ENCODE results near the gene TKFC.

The TKFC gene

DNA sequence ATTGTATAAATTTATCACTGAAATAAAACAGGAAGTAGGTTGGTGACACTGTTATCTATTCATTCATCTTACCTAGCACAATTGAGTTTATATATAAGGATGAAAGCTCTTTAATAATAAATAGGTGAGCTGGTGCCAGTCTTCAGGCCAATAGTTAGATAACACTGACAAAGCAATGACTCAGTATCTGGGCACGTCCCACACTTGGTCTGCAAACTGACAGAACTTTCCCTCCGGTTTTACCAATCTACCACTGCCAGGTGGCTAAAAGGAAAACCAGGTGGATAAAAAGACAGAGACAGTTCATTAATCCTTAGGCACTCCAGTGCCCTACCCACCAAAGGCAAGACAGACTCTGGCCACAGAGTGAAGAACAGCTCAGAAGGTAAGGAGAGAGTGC, 17.8 kb upstream of the TKFC start:
- WGBS, 2 experiments, result 96 to 100% methylated on average over 2 of the region's 2 CpGs

DNA sequence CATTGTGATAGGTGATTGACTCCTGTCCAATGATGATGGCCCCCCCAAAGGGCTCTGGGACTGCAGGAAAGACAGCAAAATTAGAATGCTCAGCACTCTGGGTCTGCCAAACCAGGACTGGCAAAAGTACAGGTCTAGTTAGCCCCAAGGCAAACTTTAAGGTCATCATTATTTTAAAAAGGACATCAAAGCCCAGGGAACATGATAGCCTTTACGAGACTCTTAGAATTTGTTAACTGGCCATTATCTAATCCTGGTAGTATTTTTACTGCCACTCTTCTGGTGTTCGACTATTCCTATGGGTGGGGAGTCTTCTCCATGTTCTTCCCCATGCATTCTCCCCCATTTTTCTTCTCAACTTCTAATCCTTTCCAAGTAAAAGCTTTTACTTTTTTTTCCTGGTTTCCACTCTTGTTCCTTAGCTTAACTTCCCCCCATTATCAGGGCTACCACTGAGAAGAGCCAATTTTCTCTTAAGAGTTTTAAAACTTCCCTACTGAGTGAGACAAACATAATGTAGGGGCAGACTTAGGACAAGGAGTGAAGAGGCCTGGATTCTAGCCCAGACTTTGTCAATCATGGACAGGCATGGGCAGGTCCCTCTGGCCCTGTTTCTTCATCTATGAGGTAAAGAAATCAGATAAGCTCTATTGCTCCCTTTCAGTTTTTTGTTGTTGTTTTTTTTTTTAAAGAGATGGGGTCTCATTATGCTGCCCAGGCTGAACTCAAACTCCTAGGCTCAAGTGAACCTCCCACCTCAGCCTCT, 7.2 kb upstream of the TKFC start:
- 92 to 95% methylated on average over 2 of the region's 2 CpGs for WGBS, 2 experiments
- Histone ChIP-seq H3K36me3 (ENCODE audit: control insufficient read depth, insufficient read depth, low read length) (peaks cover 51% of the 10 kb centered on the region), H3K4me3 (ENCODE audit: insufficient read depth, low read depth, low read length) (no peak overlapping the region), H3K9me3 (ENCODE audit: control insufficient read depth, low read length) (no peaks in the 10 kb centered on the region), H3K27me3 (ENCODE audit: control insufficient read depth, insufficient read depth, low read length, poor library complexity, severe bottlenecking) (no peaks in the 10 kb centered on the region), H3K4me1 (ENCODE audit: control insufficient read depth, insufficient read depth, low read length) (no peaks in the 10 kb centered on the region), H3K27ac (ENCODE audit: insufficient read depth, low read depth, low read length, poor library complexity, severe bottlenecking) (no peak overlapping the region)

More for the DNA sequence above, 17.8 kb upstream of the TKFC start:
- Histone ChIP-seq H3K4me3 (ENCODE audit: insufficient read depth, low read depth, low read length) (no peak overlapping the region), H3K9me3 (ENCODE audit: control insufficient read depth, low read length) (no peaks in the 10 kb centered on the region), H3K27me3 (ENCODE audit: control insufficient read depth, insufficient read depth, low read length, poor library complexity, severe bottlenecking) (no peaks in the 10 kb centered on the region), H3K4me1 (ENCODE audit: control insufficient read depth, insufficient read depth, low read length) (no peaks in the 10 kb centered on the region), H3K36me3 (ENCODE audit: control insufficient read depth, insufficient read depth, low read length) (peaks cover 71% of the 10 kb centered on the region), H3K27ac (ENCODE audit: insufficient read depth, low read depth, low read length, poor library complexity, severe bottlenecking) (no peak overlapping the region)

DNA sequence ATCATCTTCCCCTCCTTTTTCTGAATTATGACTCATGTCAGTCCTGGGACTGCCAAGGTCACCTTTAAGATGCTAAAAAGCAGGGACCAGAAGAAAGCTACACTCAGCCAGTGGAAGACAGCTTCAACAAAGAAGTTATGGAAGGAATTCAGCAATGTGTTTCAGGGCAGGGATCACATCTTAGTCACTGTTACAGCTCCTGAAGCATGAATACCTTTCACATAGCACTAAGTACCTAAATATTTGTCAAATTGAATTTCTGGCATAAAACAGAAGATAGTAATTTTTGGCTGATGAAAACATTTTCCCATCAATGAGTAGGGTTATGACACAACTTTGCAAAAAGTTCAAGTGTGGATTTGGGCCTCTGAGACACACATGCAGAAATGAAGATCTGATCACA, 5.4 kb upstream of the TKFC start:
- peaks cover 9% of the 10 kb centered on the region for H3K4me1 ChIP-seq (ENCODE audit: control insufficient read depth, insufficient read depth, low read length)
- no peak overlapping the region for H3K27ac ChIP-seq (ENCODE audit: insufficient read depth, low read depth, low read length, poor library complexity, severe bottlenecking)
- H3K36me3 ChIP-seq (ENCODE audit: control insufficient read depth, insufficient read depth, low read length), result peaks cover 37% of the 10 kb centered on the region
- no peaks in the 10 kb centered on the region for H3K27me3 ChIP-seq (ENCODE audit: control insufficient read depth, insufficient read depth, low read length, poor library complexity, severe bottlenecking)
- H3K4me3 ChIP-seq (ENCODE audit: insufficient read depth, low read depth, low read length), result no peak overlapping the region
- no peaks in the 10 kb centered on the region for H3K9me3 ChIP-seq (ENCODE audit: control insufficient read depth, low read length)

DNA sequence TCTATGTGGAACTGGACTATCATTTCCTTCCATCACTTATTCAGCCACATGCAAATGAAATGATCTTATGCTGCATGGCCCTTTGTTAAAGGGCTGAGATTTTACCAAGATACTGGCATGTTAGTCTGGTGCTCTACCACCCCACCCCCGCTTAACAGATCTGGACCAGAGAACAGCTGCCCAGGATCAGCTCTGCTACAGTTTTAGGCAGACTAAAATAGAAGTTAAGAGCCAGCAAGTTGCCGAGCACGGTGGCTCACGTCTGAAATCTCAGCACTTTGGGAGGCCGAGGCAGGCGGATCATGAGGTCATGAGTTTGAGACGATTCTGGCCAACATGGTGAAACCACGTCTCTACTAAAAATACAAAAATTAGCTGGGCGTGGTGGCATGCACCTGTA, 4.7 kb upstream of the TKFC start:
- Histone ChIP-seq H3K9me3 (ENCODE audit: control insufficient read depth, low read length) (no peaks in the 10 kb centered on the region), H3K4me1 (ENCODE audit: control insufficient read depth, insufficient read depth, low read length) (peaks cover 9% of the 10 kb centered on the region), H3K27ac (ENCODE audit: insufficient read depth, low read depth, low read length, poor library complexity, severe bottlenecking) (no peak overlapping the region), H3K27me3 (ENCODE audit: control insufficient read depth, insufficient read depth, low read length, poor library complexity, severe bottlenecking) (no peaks in the 10 kb centered on the region), H3K4me3 (ENCODE audit: insufficient read depth, low read depth, low read length) (no peak overlapping the region), H3K36me3 (ENCODE audit: control insufficient read depth, insufficient read depth, low read length) (peaks cover 34% of the 10 kb centered on the region)
- WGBS, 2 experiments, result 95% methylated on average over 9 of the region's 9 CpGs

DNA sequence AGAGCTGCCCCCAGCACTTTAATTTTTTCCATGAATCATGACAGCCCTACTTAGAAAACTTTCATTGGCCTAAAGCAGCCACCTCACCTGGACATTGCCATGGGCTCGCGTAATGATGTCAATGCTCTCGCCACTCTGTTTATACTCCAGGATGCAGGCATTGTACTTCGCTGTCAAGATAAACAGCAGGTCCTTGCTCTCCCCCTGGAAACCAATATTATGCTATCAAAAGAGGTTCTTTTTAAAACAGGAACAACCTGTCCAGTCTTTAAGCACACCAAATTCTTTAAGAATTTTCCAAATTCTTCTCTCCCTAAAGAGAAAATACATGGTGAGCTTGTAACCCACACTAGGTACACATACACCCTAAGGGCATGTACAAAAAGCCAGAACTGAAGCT, 3.2 kb upstream of the TKFC start:
- peaks cover 14% of the 10 kb centered on the region for H3K4me1 ChIP-seq (ENCODE audit: control insufficient read depth, insufficient read depth, low read length)
- no peak overlapping the region for H3K27ac ChIP-seq (ENCODE audit: insufficient read depth, low read depth, low read length, poor library complexity, severe bottlenecking)
- 97 to 98% methylated on average over 4 of the region's 4 CpGs for WGBS, 2 experiments

DNA sequence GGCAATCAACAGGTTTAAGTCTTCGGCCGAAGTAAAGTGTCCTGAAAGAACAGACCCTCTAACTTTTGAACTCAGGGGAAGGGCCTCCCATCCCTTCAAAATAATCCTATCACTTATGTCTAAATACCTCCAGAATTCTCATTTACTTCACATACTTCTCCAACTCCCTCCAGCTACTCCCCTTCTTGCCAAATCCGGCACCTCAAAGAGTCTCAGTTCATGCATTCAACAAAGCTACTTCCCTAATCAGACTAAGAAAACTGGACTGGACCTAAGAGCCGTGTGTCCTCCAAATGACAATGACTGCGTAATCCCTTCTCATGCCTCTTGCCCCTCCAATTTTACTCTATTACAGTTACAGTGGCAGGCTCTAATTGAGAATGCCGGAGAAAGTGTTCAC, 1.4 kb upstream of the TKFC start:
- Histone ChIP-seq H3K4me1 (ENCODE audit: control insufficient read depth, insufficient read depth, low read length) (peaks cover 14% of the 10 kb centered on the region), H3K4me3 (ENCODE audit: insufficient read depth, low read depth, low read length) (peak overlapping the region; percentile 83), H3K27me3 (ENCODE audit: control insufficient read depth, insufficient read depth, low read length, poor library complexity, severe bottlenecking) (no peaks in the 10 kb centered on the region), H3K9me3 (ENCODE audit: control insufficient read depth, low read length) (no peaks in the 10 kb centered on the region), H3K36me3 (ENCODE audit: control insufficient read depth, insufficient read depth, low read length) (peaks cover 22% of the 10 kb centered on the region), H3K27ac (ENCODE audit: insufficient read depth, low read depth, low read length, poor library complexity, severe bottlenecking) (no peak overlapping the region)
- WGBS, 2 experiments, result 89% methylated on average over 6 of the region's 6 CpGs

More for the DNA sequence above, 3.2 kb upstream of the TKFC start:
- Histone ChIP-seq H3K27me3 (ENCODE audit: control insufficient read depth, insufficient read depth, low read length, poor library complexity, severe bottlenecking) (no peaks in the 10 kb centered on the region), H3K9me3 (ENCODE audit: control insufficient read depth, low read length) (no peaks in the 10 kb centered on the region), H3K36me3 (ENCODE audit: control insufficient read depth, insufficient read depth, low read length) (peaks cover 22% of the 10 kb centered on the region), H3K4me3 (ENCODE audit: insufficient read depth, low read depth, low read length) (no peak overlapping the region)

DNA sequence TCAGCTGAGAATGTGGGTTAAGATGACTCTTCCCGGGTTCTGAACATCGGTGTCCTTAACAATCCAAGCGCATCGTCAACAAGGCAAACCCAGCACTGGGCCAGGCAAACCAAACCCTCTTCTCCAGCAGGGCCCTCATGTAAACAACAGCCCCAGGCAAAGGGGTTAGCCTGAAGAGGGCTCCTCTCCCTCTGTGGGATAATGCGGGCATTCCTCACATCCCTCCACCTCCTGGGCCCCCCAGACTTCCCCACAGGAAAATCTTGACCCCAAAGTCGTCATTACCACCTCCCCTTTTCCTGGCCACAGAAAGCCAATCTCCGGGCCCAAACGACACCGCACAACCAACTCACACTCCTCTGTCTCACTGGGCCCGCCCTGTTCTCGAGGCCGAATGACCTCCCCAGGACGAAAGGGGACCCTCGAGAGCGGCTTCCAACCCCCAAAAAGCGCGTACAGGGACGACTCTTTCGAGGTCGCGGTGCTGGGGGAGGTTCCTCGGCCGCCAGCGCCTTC, 689 bp upstream of the TKFC start:
- Histone ChIP-seq H3K4me3 (ENCODE audit: insufficient read depth, low read depth, low read length) (peak overlapping the region; percentile 83), H3K36me3 (ENCODE audit: control insufficient read depth, insufficient read depth, low read length) (peaks cover 17% of the 10 kb centered on the region), H3K27ac (ENCODE audit: insufficient read depth, low read depth, low read length, poor library complexity, severe bottlenecking) (peak overlapping the region; percentile 66), H3K4me1 (ENCODE audit: control insufficient read depth, insufficient read depth, low read length) (peaks cover 14% of the 10 kb centered on the region), H3K27me3 (ENCODE audit: control insufficient read depth, insufficient read depth, low read length, poor library complexity, severe bottlenecking) (no peaks in the 10 kb centered on the region), H3K9me3 (ENCODE audit: control insufficient read depth, low read length) (no peaks in the 10 kb centered on the region)
- WGBS, 2 experiments, result 2% methylated on average over 24 of the region's 24 CpGs

DNA sequence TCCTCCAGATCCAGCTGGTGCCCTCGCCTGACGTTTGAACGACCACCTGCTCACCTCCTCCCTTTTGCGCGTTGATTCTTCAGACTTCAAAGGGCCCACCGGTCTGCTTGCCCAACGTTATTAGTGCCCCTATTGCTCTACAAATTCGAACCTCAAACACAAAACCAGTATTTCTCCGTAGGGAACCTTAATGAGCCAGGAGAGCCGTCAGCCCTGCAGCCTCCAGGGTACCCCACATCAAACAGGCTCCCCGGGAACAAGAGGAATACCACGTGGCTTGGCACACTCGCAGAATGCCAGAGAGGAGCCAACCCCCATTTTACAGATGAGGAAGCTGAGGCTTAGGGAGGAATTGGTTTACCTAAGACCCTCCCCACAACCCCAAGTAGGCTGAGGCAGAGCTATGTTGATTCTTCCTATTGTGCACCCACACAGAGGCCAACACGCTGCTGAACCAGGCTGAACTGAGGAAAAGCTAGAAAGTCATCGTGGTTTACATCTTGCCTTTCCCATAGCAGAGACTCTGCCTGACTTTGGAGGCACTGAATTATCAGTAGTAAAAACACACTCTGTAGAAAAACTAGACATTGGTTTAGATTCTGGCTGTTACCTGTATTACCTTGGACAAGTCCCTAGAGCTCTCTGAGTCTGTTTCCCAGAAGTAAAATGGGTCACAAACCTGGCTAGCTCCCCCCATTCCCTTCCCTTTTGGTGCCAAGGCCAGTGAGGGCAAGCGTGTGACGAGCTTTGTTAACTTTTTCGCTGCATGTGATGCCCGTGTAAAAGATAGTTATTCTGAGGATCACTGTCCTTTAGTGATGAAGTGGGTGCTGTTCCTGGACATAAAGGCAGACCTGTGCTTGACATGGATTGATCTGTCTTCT, 764 bp downstream of the TKFC start:
- Histone ChIP-seq H3K9me3 (ENCODE audit: control insufficient read depth, low read length) (no peaks in the 10 kb centered on the region), H3K36me3 (ENCODE audit: control insufficient read depth, insufficient read depth, low read length) (peaks cover 9% of the 10 kb centered on the region), H3K4me3 (ENCODE audit: insufficient read depth, low read depth, low read length) (peak overlapping the region; percentile 83), H3K27me3 (ENCODE audit: control insufficient read depth, insufficient read depth, low read length, poor library complexity, severe bottlenecking) (no peaks in the 10 kb centered on the region), H3K27ac (ENCODE audit: insufficient read depth, low read depth, low read length, poor library complexity, severe bottlenecking) (peak overlapping the region; percentile 89), H3K4me1 (ENCODE audit: control insufficient read depth, insufficient read depth, low read length) (peaks cover 14% of the 10 kb centered on the region)
- WGBS, 2 experiments, result 38% methylated on average over 19 of the region's 19 CpGs

DNA sequence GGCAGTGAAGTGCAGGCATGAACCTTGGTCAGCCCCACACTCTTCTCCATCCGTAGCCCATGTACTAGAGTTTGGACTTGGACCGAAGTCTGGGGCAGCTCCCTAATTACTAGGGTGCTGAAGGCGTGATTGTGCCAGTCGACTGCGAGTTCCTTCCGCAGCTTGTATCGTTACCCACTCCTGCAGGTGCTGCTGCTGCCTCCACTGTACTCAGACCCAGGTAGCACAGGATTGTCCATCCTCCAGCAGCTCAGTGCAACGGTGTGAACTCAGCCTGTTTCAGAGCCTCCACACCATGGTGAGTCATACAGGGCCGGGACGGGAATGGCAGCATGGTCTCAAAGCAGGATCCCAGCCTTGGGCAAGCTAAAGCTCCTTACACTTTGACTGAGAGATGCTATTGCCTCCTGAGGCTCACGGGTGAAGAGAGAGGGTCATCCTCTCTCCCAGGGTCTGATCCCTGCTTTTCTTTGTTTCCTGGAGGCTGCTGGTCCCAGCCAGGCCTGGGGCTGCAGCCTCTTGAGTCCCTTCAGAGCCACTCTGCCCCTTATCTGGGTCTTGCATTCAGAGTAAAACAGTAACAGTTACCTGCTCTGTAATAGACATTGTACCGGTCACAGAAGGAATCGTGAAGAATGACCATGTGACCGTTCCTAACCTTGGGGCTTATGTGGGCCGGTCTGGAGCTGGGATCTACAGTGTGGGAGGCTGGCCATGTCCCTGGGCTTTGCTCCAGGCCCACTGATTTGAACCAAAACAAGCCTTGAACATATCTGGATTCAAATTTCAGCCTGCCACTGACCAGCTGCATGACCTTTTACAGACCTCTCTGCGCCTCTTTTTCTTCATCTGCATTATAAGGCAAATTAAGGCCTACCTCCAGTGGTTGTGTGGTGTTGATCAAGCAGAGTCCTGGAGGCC, 1.7 kb downstream of the TKFC start:
- WGBS, 2 experiments, result 91 to 93% methylated on average over 16 of the region's 16 CpGs
- no peak overlapping the region for H3K27ac ChIP-seq (ENCODE audit: insufficient read depth, low read depth, low read length, poor library complexity, severe bottlenecking)
- H3K27me3 ChIP-seq (ENCODE audit: control insufficient read depth, insufficient read depth, low read length, poor library complexity, severe bottlenecking), result no peaks in the 10 kb centered on the region
- no peaks in the 10 kb centered on the region for H3K36me3 ChIP-seq (ENCODE audit: control insufficient read depth, insufficient read depth, low read length)
- no peak overlapping the region for H3K4me3 ChIP-seq (ENCODE audit: insufficient read depth, low read depth, low read length)
- peaks cover 14% of the 10 kb centered on the region for H3K4me1 ChIP-seq (ENCODE audit: control insufficient read depth, insufficient read depth, low read length)
- no peaks in the 10 kb centered on the region for H3K9me3 ChIP-seq (ENCODE audit: control insufficient read depth, low read length)
